HG03520 (cell line): ENCODE results near the gene TBC1D2.

Experiments used
- ATAC-seq: cut with Tn5 transposase; IDR thresholded peaks from one replicate; pipeline ENCODE4 v1.9.1; 2021; ENCODE audit warnings: mild to moderate bottlenecking, moderate library complexity; ENCODE audit not compliant: unreplicated experiment

TBC1D2 gene

GRCh38 chr9:98242426-98242825 lies 13.0 kb downstream of the TBC1D2 start:
- no peak for ATAC-seq

- ATAC-seq: no peak
Measured at GRCh38 chr9:98241357-98242300, 13.8 kb downstream of the TBC1D2 start.

GRCh38 chr9:98240475-98240874 lies 15.0 kb downstream of the TBC1D2 start:
- ATAC-seq: no peak

GRCh38 chr9:98236901-98237487 lies 18.5 kb downstream of the TBC1D2 start:
- ATAC-seq: no peak

GRCh38 chr9:98235126-98235525 lies 20.3 kb downstream of the TBC1D2 start:
- no peak for ATAC-seq

- ATAC-seq: no peak
Measured at GRCh38 chr9:98234245-98234825, 21.1 kb downstream of the TBC1D2 start.

- no peak for ATAC-seq
Measured at GRCh38 chr9:98232926-98233325, 22.5 kb downstream of the TBC1D2 start.

GRCh38 chr9:98231770-98232478 lies 23.5 kb downstream of the TBC1D2 start:
- ATAC-seq: no peak

GRCh38 chr9:98230789-98231188 lies 24.7 kb downstream of the TBC1D2 start:
- no peak for ATAC-seq

- no peak for ATAC-seq
Measured at GRCh38 chr9:98230304-98230703, 25.1 kb downstream of the TBC1D2 start.

- ATAC-seq: no peak
Measured at GRCh38 chr9:98229620-98230019, 25.8 kb downstream of the TBC1D2 start.

- ATAC-seq: no peak
Measured at GRCh38 chr9:98229090-98229395, 26.4 kb downstream of the TBC1D2 start.

- ATAC-seq: no peak
Measured at GRCh38 chr9:98228392-98229089, 26.9 kb downstream of the TBC1D2 start.

- no peak for ATAC-seq
Measured at GRCh38 chr9:98227883-98228282, 27.6 kb downstream of the TBC1D2 start.

GRCh38 chr9:98226957-98227356 lies 28.5 kb downstream of the TBC1D2 start:
- no peak for ATAC-seq

GRCh38 chr9:98226516-98226915 lies 28.9 kb downstream of the TBC1D2 start:
- ATAC-seq: no peak

- no peak for ATAC-seq
Measured at GRCh38 chr9:98225015-98225442, 30.4 kb downstream of the TBC1D2 start.

- ATAC-seq: no peak
Measured at GRCh38 chr9:98222885-98223691, 32.4 kb downstream of the TBC1D2 start.

- no peak for ATAC-seq
Measured at GRCh38 chr9:98220911-98221310, 34.5 kb downstream of the TBC1D2 start.

GRCh38 chr9:98219794-98220370 lies 35.6 kb downstream of the TBC1D2 start:
- no peak for ATAC-seq
